ENCODE measurements around the gene SAC3D1.

SAC3D1 gene

DNA sequence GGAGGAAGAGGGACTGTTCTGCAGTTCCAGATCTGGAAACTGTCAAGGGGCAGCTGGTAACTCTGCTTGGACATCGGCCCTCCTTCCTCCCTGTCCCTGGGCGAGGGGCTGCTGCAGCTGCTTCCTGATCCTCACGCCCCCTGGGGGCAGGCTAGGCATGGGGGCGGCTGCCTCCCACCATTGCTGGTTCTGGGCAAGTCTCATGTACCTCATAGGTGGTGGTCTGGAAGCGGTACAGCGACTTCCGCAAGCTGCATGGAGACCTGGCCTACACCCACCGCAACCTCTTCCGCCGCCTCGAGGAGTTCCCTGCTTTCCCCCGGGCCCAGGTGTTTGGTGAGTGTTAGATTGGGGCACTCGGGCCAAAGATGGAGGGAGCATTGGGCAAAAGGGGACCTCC, 8.8 kb upstream of the SAC3D1 start:
- Histone ChIP-seq H2BK15ac (ENCODE audit: low read depth, poor library complexity, severe bottlenecking) (no peak overlapping the region), H2BK12ac (ENCODE audit: low read length in 2 of 2) (no peak overlapping the region), H2BK5ac (ENCODE audit: low read depth, low read length, poor library complexity, severe bottlenecking) (no peak overlapping the region), H3K4ac (ENCODE audit: low read depth in 1 of 2, low read length in 2 of 2) (no peak overlapping the region), H4K91ac (ENCODE audit: low read length) (no peak overlapping the region), H2BK120ac (ENCODE audit: low read depth, low read length) (no peak overlapping the region), H3K4me3 (ENCODE audit: insufficient read depth in 1 of 2, low read depth in 1 of 2, low read length in 2 of 2) (no peak overlapping the region), H3K79me1 (replicated peaks; ENCODE audit: low read length, poor library complexity, severe bottlenecking) (peaks cover 17% of the 10 kb centered on the region), H3K27me3 (ENCODE audit: control insufficient read depth in 1 of 2, insufficient read depth in 1 of 2, low read length in 2 of 2) (no peaks in the 10 kb centered on the region), H3K9me3 (ENCODE audit: control insufficient read depth, low read length) (no peaks in the 10 kb centered on the region), H3K36me3 (ENCODE audit: control insufficient read depth in 1 of 2, insufficient read depth in 2 of 2, low read depth in 1 of 2, low read length in 2 of 2) (peaks cover 48 to 54% of the 10 kb centered on the region in 2 experiments), H3K14ac (ENCODE audit: low read length in 2 of 2) (no peak overlapping the region), H3K9ac (ENCODE audit: low read length) (no peak overlapping the region), H3K4me2 (ENCODE audit: low read length, poor library complexity, severe bottlenecking) (no peak overlapping the region), H4K8ac (ENCODE audit: low read length) (no peak overlapping the region), H2AFZ (ENCODE audit: low read depth, low read length) (no peak overlapping the region), H3K18ac (ENCODE audit: low read depth in 1 of 2, low read length in 2 of 2) (no peak overlapping the region), H3K27ac (ENCODE audit: low read length, poor library complexity, severe bottlenecking) (no peak overlapping the region), H3K23ac (ENCODE audit: low read length in 2 of 2) (no peak overlapping the region), H3K4me1 (ENCODE audit: control insufficient read depth, insufficient read depth, low read depth, low read length) (peaks cover 2% of the 10 kb centered on the region), H2AK5ac (ENCODE audit: low read length, severe bottlenecking) (no peak overlapping the region)
- no peak for DNase-seq
- WGBS = 84% methylated on average over 13 of the region's 13 CpGs

DNA sequence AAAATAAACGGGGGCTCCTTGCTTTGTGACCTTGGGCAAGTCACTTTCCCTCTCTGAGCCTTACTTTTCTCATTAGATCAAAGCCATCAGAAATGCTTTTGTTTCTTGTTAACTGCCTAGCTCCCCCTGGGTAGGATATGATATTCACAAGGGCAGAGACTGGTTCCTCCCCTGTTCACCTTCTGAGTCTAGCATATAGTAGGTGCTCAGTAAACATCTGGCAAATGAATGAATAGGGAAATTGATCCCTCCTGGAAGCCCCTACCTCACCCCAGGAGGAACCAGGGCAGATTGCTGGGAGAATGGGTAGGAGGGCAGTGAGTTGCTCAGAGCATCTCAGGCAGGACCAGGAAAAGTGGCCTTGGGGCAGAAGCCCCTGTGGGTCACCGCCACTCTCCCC, 6.6 kb upstream of the SAC3D1 start:
- Histone ChIP-seq H3K9ac (ENCODE audit: low read length) (no peak overlapping the region), H2AK5ac (ENCODE audit: low read length, severe bottlenecking) (no peak overlapping the region), H3K23ac (ENCODE audit: low read length in 2 of 2) (no peak overlapping the region), H4K91ac (ENCODE audit: low read length) (no peak overlapping the region), H3K4ac (ENCODE audit: low read depth in 1 of 2, low read length in 2 of 2) (no peak overlapping the region), H3K27ac (ENCODE audit: low read length, poor library complexity, severe bottlenecking) (no peak overlapping the region), H2BK12ac (ENCODE audit: low read length in 2 of 2) (no peak overlapping the region), H3K18ac (ENCODE audit: low read depth in 1 of 2, low read length in 2 of 2) (no peak overlapping the region), H3K79me1 (replicated peaks; ENCODE audit: low read length, poor library complexity, severe bottlenecking) (peaks cover 10% of the 10 kb centered on the region), H3K4me2 (ENCODE audit: low read length, poor library complexity, severe bottlenecking) (no peak overlapping the region), H3K27me3 (ENCODE audit: control insufficient read depth in 1 of 2, insufficient read depth in 1 of 2, low read length in 2 of 2) (no peaks in the 10 kb centered on the region), H2BK15ac (ENCODE audit: low read depth, poor library complexity, severe bottlenecking) (no peak overlapping the region), H2BK5ac (ENCODE audit: low read depth, low read length, poor library complexity, severe bottlenecking) (no peak overlapping the region), H2BK120ac (ENCODE audit: low read depth, low read length) (no peak overlapping the region), H3K14ac (ENCODE audit: low read length in 2 of 2) (no peak overlapping the region), H4K8ac (ENCODE audit: low read length) (no peak overlapping the region), H2AFZ (ENCODE audit: low read depth, low read length) (no peak overlapping the region), H3K9me3 (ENCODE audit: control insufficient read depth, low read length) (no peaks in the 10 kb centered on the region), H3K4me3 (ENCODE audit: insufficient read depth in 1 of 2, low read depth in 1 of 2, low read length in 2 of 2) (no peak overlapping the region), H3K36me3 (ENCODE audit: control insufficient read depth in 1 of 2, insufficient read depth in 2 of 2, low read depth in 1 of 2, low read length in 2 of 2) (peaks cover 65 to 72% of the 10 kb centered on the region in 2 experiments), H3K4me1 (ENCODE audit: control insufficient read depth, insufficient read depth, low read depth, low read length) (no peaks in the 10 kb centered on the region)
- DNase-seq = no peak
- WGBS = 97% methylated on average over 2 of the region's 2 CpGs

DNA sequence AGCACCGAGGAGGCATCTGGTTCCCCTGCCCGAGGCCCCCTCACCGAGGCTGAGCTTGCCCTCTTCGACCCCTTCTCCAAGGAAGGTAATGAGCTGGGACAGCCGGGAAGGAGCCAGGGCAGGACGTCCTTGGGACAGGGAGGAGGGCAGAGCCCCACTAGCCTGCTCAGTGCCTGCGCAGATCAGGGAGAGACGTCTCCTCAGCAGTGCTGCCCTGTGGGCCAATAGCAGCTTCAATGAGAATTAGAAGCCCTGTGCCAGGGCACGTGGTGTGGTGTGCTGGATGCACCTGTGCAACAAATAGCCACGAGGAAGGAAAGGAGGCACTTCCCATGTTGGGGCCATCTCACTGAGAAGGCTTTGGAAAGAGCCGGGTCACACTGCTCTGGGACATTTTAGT, 5.4 kb upstream of the SAC3D1 start:
- no peak overlapping the region for H3K23ac ChIP-seq (ENCODE audit: low read length in 2 of 2)
- H3K27me3 ChIP-seq (ENCODE audit: control insufficient read depth in 1 of 2, insufficient read depth in 1 of 2, low read length in 2 of 2) = no peaks in the 10 kb centered on the region
- no peak overlapping the region for H3K4ac ChIP-seq (ENCODE audit: low read depth in 1 of 2, low read length in 2 of 2)
- no peak overlapping the region for H2AK5ac ChIP-seq (ENCODE audit: low read length, severe bottlenecking)
- no peak overlapping the region for H3K18ac ChIP-seq (ENCODE audit: low read depth in 1 of 2, low read length in 2 of 2)
- peaks cover 72 to 76% of the 10 kb centered on the region in 2 experiments for H3K36me3 ChIP-seq (ENCODE audit: control insufficient read depth in 1 of 2, insufficient read depth in 2 of 2, low read depth in 1 of 2, low read length in 2 of 2)
- H3K9me3 ChIP-seq (ENCODE audit: control insufficient read depth, low read length) = no peaks in the 10 kb centered on the region
- H2BK12ac ChIP-seq (ENCODE audit: low read length in 2 of 2) = no peak overlapping the region
- H2BK15ac ChIP-seq (ENCODE audit: low read depth, poor library complexity, severe bottlenecking) = no peak overlapping the region
- whole genome bisulfite sequencing = 90% methylated on average over 11 of the region's 11 CpGs
- no peak overlapping the region for H4K91ac ChIP-seq (ENCODE audit: low read length)
- H3K14ac ChIP-seq (ENCODE audit: low read length in 2 of 2) = no peak overlapping the region
- H3K79me1 ChIP-seq (replicated peaks; ENCODE audit: low read length, poor library complexity, severe bottlenecking) = peaks cover 9% of the 10 kb centered on the region
- no peak overlapping the region for H2BK5ac ChIP-seq (ENCODE audit: low read depth, low read length, poor library complexity, severe bottlenecking)
- no peak overlapping the region for H3K4me2 ChIP-seq (ENCODE audit: low read length, poor library complexity, severe bottlenecking)
- no peak overlapping the region for H2BK120ac ChIP-seq (ENCODE audit: low read depth, low read length)
- no peak for DNase-seq
- H3K4me3 ChIP-seq (ENCODE audit: insufficient read depth in 1 of 2, low read depth in 1 of 2, low read length in 2 of 2) = no peak overlapping the region
- no peak overlapping the region for H4K8ac ChIP-seq (ENCODE audit: low read length)
- no peak overlapping the region for H3K27ac ChIP-seq (ENCODE audit: low read length, poor library complexity, severe bottlenecking)
- no peak overlapping the region for H3K9ac ChIP-seq (ENCODE audit: low read length)
- peaks cover 2% of the 10 kb centered on the region for H3K4me1 ChIP-seq (ENCODE audit: control insufficient read depth, insufficient read depth, low read depth, low read length)
- no peak overlapping the region for H2AFZ ChIP-seq (ENCODE audit: low read depth, low read length)

DNA sequence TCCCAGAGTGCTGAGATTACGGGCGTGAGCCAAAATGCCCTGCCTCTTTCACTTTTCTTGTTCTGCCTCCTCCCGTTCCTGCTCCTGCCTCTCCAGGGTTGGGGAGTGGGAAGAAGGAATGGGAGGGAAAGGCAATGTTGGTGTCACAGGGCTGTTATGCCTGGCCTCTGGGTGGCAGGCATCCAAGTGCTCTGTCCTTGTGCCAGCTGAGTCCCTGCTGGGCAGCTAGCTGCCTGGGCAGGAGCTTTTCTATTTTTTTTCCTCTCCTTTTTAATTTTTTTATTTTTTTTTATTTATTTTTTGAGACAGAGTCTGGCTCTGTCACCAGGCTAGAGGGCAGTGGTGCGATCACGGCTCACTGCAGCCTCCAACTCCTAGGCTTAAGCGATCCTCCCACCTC, 4.1 kb upstream of the SAC3D1 start:
- Histone ChIP-seq H3K14ac (ENCODE audit: low read length in 2 of 2) (no peak overlapping the region), H4K8ac (ENCODE audit: low read length) (no peak overlapping the region), H2BK120ac (ENCODE audit: low read depth, low read length) (no peak overlapping the region), H3K9ac (ENCODE audit: low read length) (no peak overlapping the region), H3K4me2 (ENCODE audit: low read length, poor library complexity, severe bottlenecking) (no peak overlapping the region), H2BK5ac (ENCODE audit: low read depth, low read length, poor library complexity, severe bottlenecking) (no peak overlapping the region), H3K9me3 (ENCODE audit: control insufficient read depth, low read length) (no peaks in the 10 kb centered on the region), H3K4ac (ENCODE audit: low read depth in 1 of 2, low read length in 2 of 2) (no peak overlapping the region), H3K27ac (ENCODE audit: low read length, poor library complexity, severe bottlenecking) (no peak overlapping the region), H4K91ac (ENCODE audit: low read length) (no peak overlapping the region), H2AFZ (ENCODE audit: low read depth, low read length) (no peak overlapping the region), H3K4me3 (ENCODE audit: insufficient read depth in 1 of 2, low read depth in 1 of 2, low read length in 2 of 2) (no peak overlapping the region), H3K27me3 (ENCODE audit: control insufficient read depth in 1 of 2, insufficient read depth in 1 of 2, low read length in 2 of 2) (no peaks in the 10 kb centered on the region), H3K23ac (ENCODE audit: low read length in 2 of 2) (no peak overlapping the region), H2BK15ac (ENCODE audit: low read depth, poor library complexity, severe bottlenecking) (no peak overlapping the region), H2AK5ac (ENCODE audit: low read length, severe bottlenecking) (no peak overlapping the region), H3K79me1 (replicated peaks; ENCODE audit: low read length, poor library complexity, severe bottlenecking) (peaks cover 6% of the 10 kb centered on the region), H3K4me1 (ENCODE audit: control insufficient read depth, insufficient read depth, low read depth, low read length) (peaks cover 6% of the 10 kb centered on the region), H3K36me3 (ENCODE audit: control insufficient read depth in 1 of 2, insufficient read depth in 2 of 2, low read depth in 1 of 2, low read length in 2 of 2) (peaks cover 65 to 66% of the 10 kb centered on the region in 2 experiments), H2BK12ac (ENCODE audit: low read length in 2 of 2) (no peak overlapping the region), H3K18ac (ENCODE audit: low read depth in 1 of 2, low read length in 2 of 2) (no peak overlapping the region)
- no peak for DNase-seq
- WGBS = 100% methylated on average over 4 of the region's 6 CpGs
